GM23248 (cell line): ENCODE data around the gene DYNLRB1.

Source experiments
- EZH2 ChIP-seq: fragments of 200-600 bp; sonication (generic); IDR thresholded peaks from 2 replicates; pipeline ENCODE4 v1.6.1; 2018; ENCODE audit warnings: antibody characterized with exemption, mild to moderate bottlenecking; ENCODE audit not compliant: insufficient read depth, poor library complexity, severe bottlenecking
- EZH2phosphoT487 ChIP-seq: fragments of 200-600 bp; sonication (generic); IDR thresholded peaks from 2 replicates; pipeline ENCODE4 v1.6.1; 2018; ENCODE audit warnings: antibody characterized with exemption, moderate library complexity, mild to moderate bottlenecking, low read depth; ENCODE audit not compliant: insufficient read depth

- TF ChIP-seq EZH2 (no peak), EZH2phosphoT487 (no peak)
These were observed 58.6 kb downstream of the DYNLRB1 start for GRCh38 chr20:34574861-34575260.
